Glutamatergic neuron (in vitro differentiated cells): Measurements from ENCODE around the gene RBM23. TPM values are rescaled to one million over a fixed set of nuclear protein-coding genes. Genes with fewer than 3 reads are reported as not detected.

Source experiments
- DNase-seq: peaks from one replicate; pipeline ENCODE4 v3.0.0; 2022
- H3K27ac Mint-ChIP-seq: one replicate; pipeline ENCODE4 v1.8.0; 2020; ENCODE audit warnings: mild to moderate bottlenecking, mixed read lengths, inconsistent platforms; ENCODE audit not compliant: unreplicated experiment
- H3K27me3 Mint-ChIP-seq: one replicate; pipeline ENCODE4 v1.8.0; 2020; ENCODE audit warnings: mild to moderate bottlenecking, moderate library complexity, mixed read lengths, inconsistent platforms; ENCODE audit not compliant: unreplicated experiment
- H3K36me3 Mint-ChIP-seq: one replicate; pipeline ENCODE4 v1.8.0; 2020; ENCODE audit warnings: mild to moderate bottlenecking, mixed read lengths, inconsistent platforms; ENCODE audit not compliant: unreplicated experiment
- H3K4me1 Mint-ChIP-seq: one replicate; pipeline ENCODE4 v1.8.0; 2020; ENCODE audit warnings: mild to moderate bottlenecking, low read depth, mixed read lengths, inconsistent platforms; ENCODE audit not compliant: unreplicated experiment
- H3K4me3 Mint-ChIP-seq: one replicate; pipeline ENCODE4 v1.8.0; 2020; ENCODE audit warnings: mild to moderate bottlenecking, mixed read lengths, inconsistent platforms; ENCODE audit not compliant: unreplicated experiment
- H3K9me3 Mint-ChIP-seq: one replicate; pipeline ENCODE4 v1.8.0; 2020; ENCODE audit warnings: mild to moderate bottlenecking, moderate library complexity, mixed read lengths, inconsistent platforms; ENCODE audit not compliant: unreplicated experiment
- CTCF ChIP-seq: fragments of 200-600 bp; sonication (generic); IDR thresholded peaks from one replicate; pipeline ENCODE4 v1.5.0; 2021; ENCODE audit not compliant: partially characterized antibody, unreplicated experiment
- total RNA-seq: library from RNA; stranded (reverse); fragmentation: NEBNext Ultra II Directional; extraction: Animal tissue kit (Norgen Biotek cat#: 25700); gene quantifications from one replicate; pipeline ENCODE4 v1.2.1, GENCODE V29; 2021; ENCODE audit not compliant: unreplicated experiment

RBM23 gene
- total RNA-seq, 1 donor from 2014 or later: 70.9 TPM

DNA sequence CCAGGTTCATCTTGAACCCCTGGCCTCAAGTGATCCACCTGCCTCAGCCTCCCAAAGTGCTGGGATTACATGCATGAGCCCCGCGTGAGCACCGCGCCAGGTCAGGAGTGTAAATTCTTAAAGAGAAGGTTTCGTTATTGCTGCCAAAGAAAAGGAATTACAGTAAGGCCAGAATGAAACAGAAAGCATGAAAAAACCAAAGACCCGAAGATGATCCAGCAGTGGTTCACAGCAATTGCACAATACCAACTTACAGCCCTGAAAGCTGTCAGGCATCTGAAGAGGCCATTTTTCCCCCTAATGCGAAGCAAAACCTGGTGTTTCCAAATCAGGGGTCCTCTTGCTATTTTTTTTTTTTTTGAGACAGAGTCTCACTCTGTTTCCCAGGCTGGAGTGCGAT, 10.3 kb downstream of the RBM23 start:
- Mint-ChIP-seq H3K4me3 (no peak overlapping the region), H3K27me3 (peaks cover 5% of the 10 kb centered on the region), H3K4me1 (peaks cover 5% of the 10 kb centered on the region), H3K36me3 (no peaks in the 10 kb centered on the region), H3K27ac (peak overlapping the region; percentile 78), H3K9me3 (no peaks in the 10 kb centered on the region)
- TF ChIP-seq CTCF: no peak
- no peak for DNase-seq

GRCh38 chr14:22907429-22907828, 11.5 kb downstream of the RBM23 start:
- Mint-ChIP-seq H3K4me3 (no peak overlapping the region), H3K4me1 (peaks cover 5% of the 10 kb centered on the region), H3K27ac (no peak overlapping the region), H3K9me3 (no peaks in the 10 kb centered on the region), H3K36me3 (no peaks in the 10 kb centered on the region), H3K27me3 (peaks cover 5% of the 10 kb centered on the region)
- TF ChIP-seq CTCF: no peak
- no peak for DNase-seq

DNA sequence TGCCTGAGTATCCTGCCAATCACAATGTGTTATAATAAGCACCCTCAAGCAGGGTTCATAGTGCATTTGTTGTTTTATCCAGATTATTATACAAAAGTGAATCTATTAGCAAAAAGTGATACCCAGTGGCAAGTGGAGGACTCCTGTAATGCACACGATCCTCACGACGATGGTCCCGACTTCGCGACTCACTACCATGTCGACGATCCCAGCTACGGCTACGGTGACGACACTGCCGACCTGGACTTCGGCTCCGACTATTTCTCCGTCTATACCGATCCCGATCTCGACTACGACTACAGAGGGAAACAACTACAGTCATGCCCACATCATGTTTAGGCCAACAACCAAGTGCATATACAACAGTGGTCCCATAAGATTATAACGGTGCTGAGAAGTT, 12.9 kb downstream of the RBM23 start:
- Mint-ChIP-seq H3K9me3 (no peaks in the 10 kb centered on the region), H3K27ac (no peak overlapping the region), H3K4me3 (no peak overlapping the region), H3K4me1 (peaks cover 7% of the 10 kb centered on the region), H3K36me3 (no peaks in the 10 kb centered on the region), H3K27me3 (peaks cover 5% of the 10 kb centered on the region)
- TF ChIP-seq CTCF: no peak
- DNase-seq: no peak

DNA sequence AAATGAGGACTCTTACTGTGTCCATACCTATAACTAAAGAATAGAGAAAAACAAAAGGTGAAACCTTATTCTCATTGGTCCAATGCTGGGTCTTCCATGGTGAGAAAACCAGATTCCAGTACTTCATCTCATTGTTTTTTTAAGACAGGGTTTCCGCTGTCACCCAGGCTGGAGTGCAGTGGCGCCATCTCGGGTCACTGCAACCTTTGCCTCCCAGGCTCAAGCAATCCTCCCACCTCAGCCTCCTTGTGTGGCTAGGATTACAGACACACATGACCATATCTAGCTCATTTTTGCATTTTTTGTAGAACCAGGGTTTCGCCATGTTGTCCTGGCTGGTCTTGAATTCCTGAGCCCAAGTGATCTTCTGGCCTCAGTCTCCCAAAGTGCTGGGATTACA, 13.3 kb downstream of the RBM23 start:
- no peaks in the 10 kb centered on the region for H3K36me3 Mint-ChIP-seq
- TF ChIP-seq CTCF: no peak

GRCh38 chr14:22903742-22904087, 15.2 kb downstream of the RBM23 start:
- Mint-ChIP-seq H3K9me3 (no peaks in the 10 kb centered on the region), H3K27me3 (peaks cover 4% of the 10 kb centered on the region), H3K27ac (no peak overlapping the region), H3K4me1 (peaks cover 6% of the 10 kb centered on the region), H3K4me3 (no peak overlapping the region), H3K36me3 (no peaks in the 10 kb centered on the region)
- no peak for DNase-seq
- no peak for TF ChIP-seq CTCF

More for the DNA sequence above, 13.3 kb downstream of the RBM23 start:
- no peak for DNase-seq
- H3K9me3 Mint-ChIP-seq: no peaks in the 10 kb centered on the region
- no peak overlapping the region for H3K27ac Mint-ChIP-seq
- peaks cover 5% of the 10 kb centered on the region for H3K27me3 Mint-ChIP-seq
- peaks cover 7% of the 10 kb centered on the region for H3K4me1 Mint-ChIP-seq
- no peak overlapping the region for H3K4me3 Mint-ChIP-seq
